Measurements from ENCODE around the gene OR5A1. TPM values are rescaled to one million over a fixed set of nuclear protein-coding genes. Genes with fewer than 3 reads are reported as not detected.

The OR5A1 gene
- total RNA-seq, 1 donor from 2014 or later = 0.02 TPM

DNA sequence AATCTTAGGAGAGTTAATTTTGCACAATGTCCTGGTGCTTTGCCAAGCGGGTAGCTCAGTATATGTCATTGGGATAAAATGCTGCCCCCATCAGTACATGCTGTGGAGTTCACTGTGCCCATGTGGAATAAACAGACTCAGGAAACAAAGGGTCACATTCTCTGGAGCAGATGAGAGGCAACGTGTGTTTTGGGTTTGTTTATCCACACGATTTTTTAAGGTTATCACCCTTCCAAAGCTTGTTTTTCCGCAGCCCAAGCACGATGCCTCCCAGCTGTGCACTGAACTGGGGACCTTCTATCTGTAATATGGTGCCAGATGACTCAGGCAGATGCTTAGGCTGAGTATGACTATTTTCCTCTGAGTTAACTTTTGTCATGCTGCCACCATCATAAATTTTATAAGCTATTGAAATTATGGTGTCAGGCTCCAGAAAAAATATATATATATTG, 26.9 kb downstream of the OR5A1 start:
- no peaks in the 10 kb centered on the region for H3K4me1 ChIP-seq
- no peak overlapping the region for H3K9ac ChIP-seq
- TF ChIP-seq, protein P1, sequence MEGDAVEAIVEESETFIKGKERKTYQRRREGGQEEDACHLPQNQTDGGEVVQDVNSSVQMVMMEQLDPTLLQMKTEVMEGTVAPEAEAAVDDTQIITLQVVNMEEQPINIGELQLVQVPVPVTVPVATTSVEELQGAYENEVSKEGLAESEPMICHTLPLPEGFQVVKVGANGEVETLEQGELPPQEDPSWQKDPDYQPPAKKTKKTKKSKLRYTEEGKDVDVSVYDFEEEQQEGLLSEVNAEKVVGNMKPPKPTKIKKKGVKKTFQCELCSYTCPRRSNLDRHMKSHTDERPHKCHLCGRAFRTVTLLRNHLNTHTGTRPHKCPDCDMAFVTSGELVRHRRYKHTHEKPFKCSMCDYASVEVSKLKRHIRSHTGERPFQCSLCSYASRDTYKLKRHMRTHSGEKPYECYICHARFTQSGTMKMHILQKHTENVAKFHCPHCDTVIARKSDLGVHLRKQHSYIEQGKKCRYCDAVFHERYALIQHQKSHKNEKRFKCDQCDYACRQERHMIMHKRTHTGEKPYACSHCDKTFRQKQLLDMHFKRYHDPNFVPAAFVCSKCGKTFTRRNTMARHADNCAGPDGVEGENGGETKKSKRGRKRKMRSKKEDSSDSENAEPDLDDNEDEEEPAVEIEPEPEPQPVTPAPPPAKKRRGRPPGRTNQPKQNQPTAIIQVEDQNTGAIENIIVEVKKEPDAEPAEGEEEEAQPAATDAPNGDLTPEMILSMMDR (IDR thresholded peaks at IDR 0.05) = no peak
- TF ChIP-seq EZH2phosphoT487 (IDR thresholded peaks at IDR 0.05) (no peak), EZH2 (IDR thresholded peaks at IDR 0.05) (no peak)
- H3K4me3 ChIP-seq = no peak overlapping the region
- Mint-ChIP-seq H3K27me3 (ENCODE audit: insufficient read depth, low read depth) (no peaks in the 10 kb centered on the region), H3K4me3 (no peak overlapping the region), H3K4me1 (no peaks in the 10 kb centered on the region), H3K36me3 (no peaks in the 10 kb centered on the region), H3K27ac (no peak overlapping the region), H3K9me3 (no peaks in the 10 kb centered on the region)
- no peaks in the 10 kb centered on the region for H3K9me3 ChIP-seq (ENCODE audit: low read depth)
- peak overlapping the region; percentile 85 for H2AFZ ChIP-seq (replicated peaks)
- H3K27me3 ChIP-seq = no peaks in the 10 kb centered on the region
- H4K20me1 ChIP-seq (ENCODE audit: low read depth) = no peaks in the 10 kb centered on the region
- H3K36me3 ChIP-seq = no peaks in the 10 kb centered on the region
- H3K79me2 ChIP-seq (ENCODE audit: low read depth) = no peaks in the 10 kb centered on the region
- no peak overlapping the region for H3K27ac ChIP-seq
- no peak for DNase-seq (ENCODE audit: low spot score)
- no peaks in the 10 kb centered on the region for H3F3A ChIP-seq (ENCODE audit: low read depth)
- H3K4me2 ChIP-seq = no peak overlapping the region

DNA sequence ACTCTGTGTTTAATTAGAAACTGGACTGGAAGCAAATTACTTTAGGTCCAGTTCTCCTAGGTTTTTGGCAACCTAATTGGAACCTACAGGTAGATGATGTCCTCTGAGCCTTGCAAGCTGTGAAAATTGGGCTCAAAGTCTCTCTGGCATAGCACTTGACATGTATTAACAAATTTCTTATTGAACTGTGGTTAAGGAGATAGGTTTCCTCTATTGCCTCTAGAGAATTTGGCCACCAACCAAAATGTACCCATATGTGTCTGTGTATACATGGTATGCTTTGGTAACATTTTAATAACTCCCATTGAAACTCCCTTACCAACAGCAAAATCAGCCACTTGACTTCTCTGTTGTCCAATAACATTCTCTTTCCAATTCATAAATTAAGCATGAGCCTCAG, 36.7 kb downstream of the OR5A1 start, which contains the start of gene OR4D10:
OR4D10 (plus strand) TSS at position 301 of the 400 bp plus-strand sequence. CDS start 4,115 bp downstream, outside the sequence.
- Histone ChIP-seq H3K4me2 (no peak within 1 kb of the TSS), H3K4me1 (no peaks in the 10 kb centered on the region), H3K9me3 (ENCODE audit: low read depth) (no peaks in the 10 kb centered on the region), H3F3A (ENCODE audit: low read depth) (no peaks in the 10 kb centered on the region), H2AFZ (replicated peaks) (no peak within 1 kb of the TSS), H3K4me3 (no peak within 1 kb of the TSS), H3K27me3 (no peaks in the 10 kb centered on the region), H4K20me1 (ENCODE audit: low read depth) (no peaks in the 10 kb centered on the region), H3K36me3 (no peaks in the 10 kb centered on the region), H3K27ac (no peak within 1 kb of the TSS), H3K79me2 (ENCODE audit: low read depth) (no peaks in the 10 kb centered on the region), H3K9ac (no peak within 1 kb of the TSS)
- Mint-ChIP-seq H3K4me3 (no peak within 1 kb of the TSS), H3K36me3 (no peaks in the 10 kb centered on the region), H3K9me3 (peaks cover 2% of the 10 kb centered on the region), H3K4me1 (no peaks in the 10 kb centered on the region), H3K27ac (no peak within 1 kb of the TSS), H3K27me3 (ENCODE audit: insufficient read depth, low read depth) (peaks cover 2% of the 10 kb centered on the region)
- no peak for TF ChIP-seq EZH2phosphoT487 (IDR thresholded peaks at IDR 0.05)
- TF ChIP-seq, protein P1 (IDR thresholded peaks at IDR 0.05) = no peak
- no peak for TF ChIP-seq EZH2 (IDR thresholded peaks at IDR 0.05)
- no peak for DNase-seq (ENCODE audit: low spot score)

DNA sequence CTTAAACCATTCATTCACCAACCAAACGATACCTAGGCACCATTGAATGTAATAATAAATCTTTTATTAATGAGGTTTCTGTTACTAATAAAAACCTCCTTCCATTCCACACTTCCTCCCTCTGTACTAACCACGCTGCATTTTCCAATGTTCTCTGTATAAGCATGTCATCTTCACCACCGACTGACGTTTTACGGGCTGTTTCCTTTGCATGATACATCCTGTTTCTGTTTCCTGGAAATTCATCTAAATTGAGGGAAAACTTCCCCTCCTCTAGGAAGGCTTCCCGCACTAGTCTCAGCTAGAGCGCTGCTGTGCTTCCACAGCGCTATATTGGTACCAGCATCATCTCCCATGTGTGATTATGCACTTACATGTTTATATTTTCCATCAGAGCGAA, 38.9 kb downstream of the OR5A1 start:
- Mint-ChIP-seq H3K27me3 (ENCODE audit: insufficient read depth, low read depth) (peaks cover 2% of the 10 kb centered on the region), H3K36me3 (no peaks in the 10 kb centered on the region), H3K9me3 (peaks cover 2% of the 10 kb centered on the region), H3K4me1 (no peaks in the 10 kb centered on the region), H3K4me3 (no peak overlapping the region), H3K27ac (no peak overlapping the region)
- Histone ChIP-seq H3K27ac (no peak overlapping the region), H3K27me3 (no peaks in the 10 kb centered on the region), H3K79me2 (ENCODE audit: low read depth) (no peaks in the 10 kb centered on the region), H3K4me3 (no peak overlapping the region), H3K9me3 (ENCODE audit: low read depth) (no peaks in the 10 kb centered on the region), H3K36me3 (no peaks in the 10 kb centered on the region), H3F3A (ENCODE audit: low read depth) (no peaks in the 10 kb centered on the region), H3K4me1 (no peaks in the 10 kb centered on the region), H3K4me2 (no peak overlapping the region), H2AFZ (replicated peaks) (no peak overlapping the region), H4K20me1 (ENCODE audit: low read depth) (no peaks in the 10 kb centered on the region), H3K9ac (no peak overlapping the region)
- DNase-seq (ENCODE audit: low spot score) = no peak
- no peak for TF ChIP-seq EZH2phosphoT487 (IDR thresholded peaks at IDR 0.05)
- TF ChIP-seq, protein P1 (IDR thresholded peaks at IDR 0.05) = no peak

Measured in neural progenitor cell (in vitro differentiated cells).